RKO (cell line): ENCODE measurements around the gene UCK2.

Experiments
- DNase-seq: peaks from one replicate; pipeline ENCODE4 v3.0.0-alpha.2; 2016; ENCODE audit warnings: low spot score

The UCK2 gene

DNA sequence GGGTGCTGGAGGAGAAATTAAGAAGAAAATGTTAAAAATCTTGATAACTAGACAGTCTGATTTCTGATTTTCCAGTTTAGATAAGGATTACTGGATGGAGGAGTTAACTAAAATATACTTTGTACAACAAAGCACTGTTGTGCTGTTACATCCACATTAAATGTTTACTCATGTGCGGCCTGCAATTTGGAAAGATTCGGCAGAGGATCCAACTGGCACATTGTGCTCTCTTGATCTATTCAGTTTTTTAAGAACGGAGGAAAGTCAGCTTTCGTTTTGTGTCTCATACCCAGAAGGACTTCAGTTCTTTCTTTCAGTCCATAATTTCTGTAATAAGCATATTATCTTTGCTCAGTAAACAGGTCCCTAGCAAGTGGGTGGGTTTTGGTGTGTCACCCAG is 52.5 kb downstream of the UCK2 start:
- no peak for DNase-seq

DNA sequence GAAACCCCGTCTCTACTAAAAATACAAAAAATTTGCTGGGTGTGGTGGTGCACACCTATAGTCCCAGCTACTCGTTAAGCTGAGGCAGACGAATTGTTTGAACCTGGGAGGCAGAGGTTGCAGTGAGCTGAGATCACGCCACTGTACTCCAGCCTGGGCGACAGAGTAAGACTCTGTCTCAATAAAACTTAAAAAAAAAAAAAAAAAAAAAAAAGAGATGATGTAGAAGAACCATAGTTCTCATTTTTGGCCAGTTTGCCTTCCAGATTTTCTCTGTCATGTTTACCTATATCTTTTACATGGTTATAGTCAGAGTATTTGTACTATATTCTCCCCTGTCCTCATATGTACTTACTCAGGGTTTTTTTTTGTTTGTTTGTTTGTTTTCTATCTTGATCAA is 53.6 kb downstream of the UCK2 start:
- DNase-seq: no peak

DNA sequence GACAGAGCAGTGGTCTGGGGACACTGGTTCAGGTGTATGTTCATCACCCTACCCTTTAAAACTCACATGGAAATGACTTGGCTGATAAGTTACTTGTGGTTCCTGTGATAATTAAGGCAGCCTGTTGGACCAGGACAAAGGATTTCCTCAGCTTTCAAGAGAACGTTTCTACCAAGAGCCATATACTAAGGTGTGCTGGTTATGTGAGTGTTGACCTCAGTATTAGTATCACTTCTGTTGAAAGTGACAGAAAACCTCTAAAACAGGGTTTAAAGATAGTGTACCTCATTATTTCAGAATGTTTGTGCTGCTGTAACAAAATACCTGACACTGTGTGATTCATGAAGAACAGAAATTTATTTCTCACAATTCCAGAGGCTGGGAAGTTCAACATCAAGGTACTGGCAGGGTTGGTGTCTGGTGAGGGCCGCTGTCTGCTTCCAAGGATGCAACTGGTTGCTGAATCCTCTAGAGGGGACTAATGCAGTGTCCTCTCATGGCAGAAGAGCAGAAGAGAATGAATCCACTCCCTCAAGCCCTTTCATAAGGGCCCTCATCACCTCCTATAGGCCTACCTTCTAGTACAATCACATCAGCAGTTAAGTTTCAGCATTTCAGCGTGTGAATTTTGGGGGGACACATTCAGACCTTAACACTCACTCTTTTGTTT is 54.9 kb downstream of the UCK2 start:
- no peak for DNase-seq

GRCh38 chr1:165883056-165883455 is 55.6 kb downstream of the UCK2 start:
- no peak for DNase-seq

DNA sequence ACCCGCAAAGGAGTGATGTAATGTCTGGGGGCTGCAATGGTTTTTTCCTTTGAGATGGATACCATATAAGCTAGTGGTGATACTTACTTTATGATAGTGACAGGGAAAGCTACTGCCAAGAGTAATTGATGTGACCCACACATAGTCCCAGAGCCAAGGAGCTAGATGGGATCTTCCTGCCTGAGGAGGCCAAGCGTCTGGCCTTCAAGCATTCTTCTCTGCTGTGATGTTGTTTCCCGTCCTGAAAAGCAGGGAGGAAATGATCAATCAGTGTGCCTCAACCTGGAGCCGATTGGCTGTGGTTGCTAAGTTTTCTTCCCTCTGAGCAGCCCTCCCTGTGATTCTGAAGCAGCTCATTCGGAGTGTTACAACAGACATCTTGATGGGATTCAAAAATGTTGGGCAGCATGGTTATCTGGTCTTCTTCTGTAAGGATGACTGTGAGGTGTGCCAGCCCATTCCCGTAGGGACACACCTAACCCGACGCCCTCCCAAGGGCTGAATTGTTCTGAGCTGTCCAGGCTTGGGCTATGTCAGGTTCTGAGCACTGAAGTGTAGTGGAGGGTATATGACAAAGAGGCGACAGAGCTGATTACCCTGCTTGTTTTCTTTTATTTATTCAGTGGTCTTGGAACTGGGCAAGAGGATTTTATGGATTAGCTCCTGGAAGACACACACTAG is 56.7 kb downstream of the UCK2 start:
- DNase-seq: no peak

DNA sequence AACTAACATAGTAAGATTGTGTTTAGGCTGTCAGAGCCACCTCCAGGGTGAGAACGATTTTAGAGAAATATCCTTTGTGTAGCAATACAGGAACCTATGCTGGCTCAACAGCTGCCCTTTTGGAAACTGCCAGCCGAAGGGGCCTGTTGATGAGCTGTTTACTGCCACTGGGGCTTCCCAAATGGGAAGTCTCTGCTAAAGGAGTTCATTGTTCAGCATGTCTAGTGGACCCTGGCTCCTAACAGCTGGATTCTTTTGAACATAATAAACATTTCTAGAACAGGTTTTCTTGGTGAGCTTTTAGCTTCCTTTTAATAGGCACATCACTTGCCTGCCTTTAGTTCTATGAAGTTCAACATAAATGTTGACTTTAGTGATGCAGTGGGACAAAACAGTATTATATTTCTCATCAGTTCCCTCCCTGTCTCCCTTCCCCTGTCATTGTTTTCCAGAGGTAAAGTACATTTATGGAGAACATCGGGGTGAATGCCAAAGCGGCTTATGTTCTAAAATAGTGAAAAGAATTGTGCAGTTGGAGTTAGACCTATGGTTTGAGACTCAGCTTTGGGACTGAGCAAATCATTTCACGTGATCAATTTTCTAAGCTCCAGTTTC is 57.4 kb downstream of the UCK2 start:
- no peak for DNase-seq

GRCh38 chr1:165885305-165885694 is 57.9 kb downstream of the UCK2 start:
- no peak for DNase-seq

DNA sequence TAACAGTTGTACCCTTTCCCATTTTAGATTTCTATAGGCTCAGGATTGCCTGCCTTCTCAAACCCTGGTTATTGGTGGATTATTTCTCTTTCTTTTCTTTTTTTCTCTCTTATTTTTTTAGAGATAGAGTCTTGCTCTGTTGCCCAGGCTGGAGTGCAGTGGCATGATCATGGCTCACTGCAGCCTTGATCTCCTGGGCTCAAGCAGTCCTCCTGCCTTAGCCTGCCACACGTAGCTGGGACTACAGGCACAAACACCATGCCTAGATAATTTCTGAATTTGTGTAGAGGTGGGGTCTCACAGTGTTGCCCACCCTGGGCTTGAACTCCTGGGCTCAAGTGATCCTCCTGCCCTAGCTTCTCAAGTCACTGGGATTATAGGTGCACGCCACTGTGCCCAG is 58.8 kb downstream of the UCK2 start:
- DNase-seq: no peak

DNA sequence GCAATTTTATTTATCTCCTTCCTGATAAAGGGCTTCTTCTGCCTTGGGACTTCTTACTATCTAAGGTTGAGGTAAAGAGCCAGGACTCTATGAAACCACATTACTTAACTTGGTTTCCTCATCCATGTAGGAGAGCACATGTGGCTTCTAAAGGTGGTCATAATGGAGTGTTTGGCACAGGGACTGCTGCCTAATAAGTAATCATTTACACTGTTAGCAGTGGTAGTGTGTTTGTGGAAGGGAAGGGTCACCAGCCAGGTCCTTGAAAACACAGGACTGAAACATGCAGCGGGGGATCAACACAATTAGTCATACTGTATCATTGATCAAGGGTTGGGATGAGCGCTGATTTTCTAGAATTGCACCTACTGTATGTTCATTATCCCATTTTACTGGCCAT is 59.6 kb downstream of the UCK2 start:
- no peak for DNase-seq

DNA sequence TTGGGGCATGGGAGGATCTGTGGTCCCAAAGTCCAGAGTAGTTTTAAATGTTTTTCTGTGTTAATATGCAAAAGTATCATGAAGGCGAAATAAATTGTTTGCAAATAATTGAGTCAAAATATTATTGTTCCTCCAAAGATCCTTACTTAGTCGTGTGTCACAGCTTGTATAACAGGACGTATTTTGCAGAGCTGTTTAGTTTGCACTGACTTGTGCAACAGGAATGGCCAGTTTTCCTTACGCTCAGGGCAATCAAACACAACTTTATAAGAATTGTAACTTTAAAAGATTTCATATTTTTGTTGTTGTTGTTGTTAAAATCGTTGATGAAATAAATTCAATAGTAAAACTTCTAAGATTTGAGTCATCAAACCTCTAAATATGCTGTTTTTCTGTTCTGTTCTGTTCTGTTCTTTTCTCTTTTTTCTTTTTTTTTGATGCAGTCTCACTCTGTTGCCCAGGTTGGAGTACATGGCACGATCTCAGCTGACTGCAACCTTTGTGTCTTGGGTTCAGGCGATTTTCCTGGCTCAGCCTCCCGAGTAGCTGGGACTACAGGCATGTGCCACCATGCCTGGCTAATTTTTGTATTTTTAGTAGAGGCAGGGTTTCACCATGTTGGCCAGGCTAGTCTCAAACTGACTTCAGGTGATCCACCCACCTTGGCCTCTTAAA is 60.6 kb downstream of the UCK2 start:
- DNase-seq: no peak

- no peak for DNase-seq
Measured at GRCh38 chr1:165888552-165888920, 61.1 kb downstream of the UCK2 start.

DNA sequence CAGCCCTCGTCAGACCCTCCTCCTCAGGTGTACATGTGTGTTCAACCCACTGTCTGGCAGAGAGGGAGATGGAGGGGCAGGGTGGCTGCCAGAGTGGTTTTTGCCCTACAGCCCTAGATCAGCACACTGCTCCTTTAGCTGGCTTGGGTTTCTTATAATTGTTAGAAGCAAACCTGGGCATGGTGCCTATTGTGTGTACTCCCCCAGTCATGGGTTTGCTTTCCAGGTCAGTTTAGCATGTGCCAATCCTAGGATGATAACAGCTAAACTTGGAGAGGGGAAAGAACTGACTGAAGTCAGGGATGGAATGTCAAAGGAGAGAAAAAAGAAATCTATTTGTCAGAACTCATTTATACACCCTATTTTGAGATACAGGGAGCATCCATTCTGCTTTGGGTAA is 63.3 kb downstream of the UCK2 start:
- DNase-seq: no peak

DNA sequence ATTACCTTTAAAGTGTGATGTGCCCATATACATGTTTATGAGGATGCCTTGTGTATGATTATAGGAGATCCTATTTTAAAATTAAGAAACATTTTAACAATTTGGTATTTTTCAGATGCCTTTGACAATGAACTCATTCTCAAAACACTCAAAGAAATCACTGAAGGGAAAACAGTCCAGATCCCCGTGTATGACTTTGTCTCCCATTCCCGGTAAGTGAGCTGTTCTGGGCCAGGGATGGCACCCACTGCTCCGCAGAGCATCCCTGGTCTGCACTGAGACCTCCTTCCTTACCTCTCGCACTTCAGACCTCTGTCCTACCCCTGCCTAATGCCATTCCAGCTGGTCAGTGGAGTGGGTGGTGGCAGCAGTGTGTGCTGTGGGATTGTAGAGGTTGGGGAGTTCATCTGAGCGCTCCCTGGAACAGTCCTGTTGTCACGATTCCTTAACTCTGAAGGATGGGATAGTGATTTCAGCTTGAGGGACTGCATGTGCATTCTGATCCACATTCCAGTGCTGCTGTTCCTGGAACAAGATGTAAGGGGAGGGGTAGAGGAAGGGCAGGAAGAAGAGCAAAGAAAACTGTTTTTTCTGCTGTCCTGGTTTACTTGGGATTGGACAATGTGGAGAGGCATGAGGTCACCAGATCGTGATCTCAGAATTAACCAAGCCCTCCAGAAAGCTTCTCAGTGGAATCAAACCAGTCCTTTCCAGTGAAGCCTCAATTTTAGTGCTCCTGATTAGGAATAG is 63.9 kb downstream of the UCK2 start:
- DNase-seq: no peak

- no peak for DNase-seq
Measured at GRCh38 chr1:165892935-165893334, 65.5 kb downstream of the UCK2 start.

GRCh38 chr1:165893507-165893906 is 66.1 kb downstream of the UCK2 start:
- no peak for DNase-seq

DNA sequence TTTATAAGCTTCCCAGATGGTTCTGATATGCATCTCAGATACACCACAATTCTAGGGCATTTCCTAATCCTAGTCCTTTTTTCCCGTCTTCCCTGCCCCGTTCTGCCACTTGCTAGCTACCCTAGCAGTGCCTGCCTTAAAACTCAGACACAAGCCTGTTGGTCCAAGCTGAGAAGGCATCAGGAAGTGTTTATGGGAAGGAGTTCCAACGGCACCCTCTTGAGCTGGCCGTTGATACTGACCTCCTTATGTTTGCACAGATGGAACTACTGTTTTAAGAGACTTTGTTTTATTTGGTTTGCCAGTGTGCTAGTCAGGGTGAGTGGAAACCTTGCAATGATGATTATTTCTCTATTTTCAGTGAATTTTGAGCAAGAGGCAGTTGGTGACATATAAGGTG is 67.2 kb downstream of the UCK2 start:
- peak; percentile 12 for DNase-seq

DNA sequence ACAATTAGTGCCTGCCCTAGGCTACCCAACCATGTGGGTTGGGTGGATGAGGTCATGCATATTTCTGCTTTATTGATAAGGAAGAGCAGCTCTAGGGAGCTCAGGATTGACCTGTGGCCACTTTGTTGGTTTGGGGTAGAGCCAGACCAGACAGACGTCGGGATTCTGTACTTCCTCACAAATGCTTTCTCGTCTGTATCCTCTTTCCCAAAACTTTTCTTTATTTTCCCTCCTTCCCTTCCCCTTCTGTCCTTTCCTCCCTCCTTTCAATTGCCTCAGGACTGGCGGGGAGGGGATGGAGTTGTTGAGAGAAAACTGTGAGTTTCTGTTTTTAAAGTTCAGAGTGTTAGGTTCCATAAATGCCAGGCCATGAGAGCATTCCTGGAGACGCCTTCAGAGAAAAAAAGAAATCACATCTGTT is 68.0 kb downstream of the UCK2 start:
- no peak for DNase-seq

- DNase-seq: no peak
Measured at GRCh38 chr1:165896277-165896676, 68.9 kb downstream of the UCK2 start.

GRCh38 chr1:165897326-165898303 is 70.2 kb downstream of the UCK2 start:
- DNase-seq: no peak

- DNase-seq: peak; percentile 82
Measured at GRCh38 chr1:165898837-165899236, 71.4 kb downstream of the UCK2 start.

- DNase-seq: no peak
Measured at GRCh38 chr1:165899461-165899941, 72.1 kb downstream of the UCK2 start.
